ENCODE results near the gene ODF2.

The ODF2 gene

DNA sequence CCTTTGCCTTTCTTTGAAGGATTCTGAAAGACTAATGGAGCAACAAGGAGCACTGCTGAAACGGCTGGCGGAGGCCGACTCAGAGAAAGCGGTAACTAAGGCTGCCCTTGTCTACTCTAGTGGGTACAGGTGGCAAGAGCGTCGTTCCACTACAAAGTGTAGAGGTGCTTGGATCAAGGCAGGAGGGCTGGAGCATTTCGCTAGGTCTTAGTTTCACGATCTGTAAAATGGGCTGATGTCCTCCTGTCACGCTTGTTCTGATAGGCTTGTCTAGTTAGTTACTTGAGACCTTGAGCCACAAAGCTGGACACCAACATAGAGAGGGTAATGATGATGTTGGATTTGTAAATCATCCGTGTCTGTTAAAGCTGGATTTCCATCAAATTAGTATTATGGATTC, 25.8 kb downstream of the ODF2 start:
- H3K4me1 ChIP-seq, result no peaks in the 10 kb centered on the region
- no peak overlapping the region for H3K27ac ChIP-seq
- H3K9me3 ChIP-seq (ENCODE audit: control insufficient read depth, low read length), result no peaks in the 10 kb centered on the region
- no peak overlapping the region for H2AFZ ChIP-seq
- H3K4me3 ChIP-seq (ENCODE audit: low read depth, low read length), result no peak overlapping the region
- H3K4me2 ChIP-seq (ENCODE audit: low read length), result no peak overlapping the region
- TF ChIP-seq, protein P1, sequence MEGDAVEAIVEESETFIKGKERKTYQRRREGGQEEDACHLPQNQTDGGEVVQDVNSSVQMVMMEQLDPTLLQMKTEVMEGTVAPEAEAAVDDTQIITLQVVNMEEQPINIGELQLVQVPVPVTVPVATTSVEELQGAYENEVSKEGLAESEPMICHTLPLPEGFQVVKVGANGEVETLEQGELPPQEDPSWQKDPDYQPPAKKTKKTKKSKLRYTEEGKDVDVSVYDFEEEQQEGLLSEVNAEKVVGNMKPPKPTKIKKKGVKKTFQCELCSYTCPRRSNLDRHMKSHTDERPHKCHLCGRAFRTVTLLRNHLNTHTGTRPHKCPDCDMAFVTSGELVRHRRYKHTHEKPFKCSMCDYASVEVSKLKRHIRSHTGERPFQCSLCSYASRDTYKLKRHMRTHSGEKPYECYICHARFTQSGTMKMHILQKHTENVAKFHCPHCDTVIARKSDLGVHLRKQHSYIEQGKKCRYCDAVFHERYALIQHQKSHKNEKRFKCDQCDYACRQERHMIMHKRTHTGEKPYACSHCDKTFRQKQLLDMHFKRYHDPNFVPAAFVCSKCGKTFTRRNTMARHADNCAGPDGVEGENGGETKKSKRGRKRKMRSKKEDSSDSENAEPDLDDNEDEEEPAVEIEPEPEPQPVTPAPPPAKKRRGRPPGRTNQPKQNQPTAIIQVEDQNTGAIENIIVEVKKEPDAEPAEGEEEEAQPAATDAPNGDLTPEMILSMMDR (IDR thresholded peaks at IDR 0.05), result no peak
- H3K79me2 ChIP-seq, result no peaks in the 10 kb centered on the region
- no peaks in the 10 kb centered on the region for H3K27me3 ChIP-seq (ENCODE audit: control insufficient read depth, insufficient read depth, low read length)
- H3K9ac ChIP-seq, result no peak overlapping the region
- H3K36me3 ChIP-seq (ENCODE audit: control insufficient read depth, insufficient read depth, low read length), result no peaks in the 10 kb centered on the region

- Histone ChIP-seq H2AFZ (no peak overlapping the region), H3K79me2 (no peaks in the 10 kb centered on the region), H3K27ac (no peak overlapping the region), H3K4me1 (no peaks in the 10 kb centered on the region), H3K4me3 (ENCODE audit: low read depth, low read length) (no peak overlapping the region), H3K4me2 (ENCODE audit: low read length) (no peak overlapping the region), H3K27me3 (ENCODE audit: control insufficient read depth, insufficient read depth, low read length) (no peaks in the 10 kb centered on the region), H3K36me3 (ENCODE audit: control insufficient read depth, insufficient read depth, low read length) (no peaks in the 10 kb centered on the region), H3K9ac (no peak overlapping the region), H3K9me3 (ENCODE audit: control insufficient read depth, low read length) (no peaks in the 10 kb centered on the region)
- TF ChIP-seq, protein P1 (IDR thresholded peaks at IDR 0.05), result no peak
Measured at GRCh38 chr9:128482186-128482585, 26.4 kb downstream of the ODF2 start.

DNA sequence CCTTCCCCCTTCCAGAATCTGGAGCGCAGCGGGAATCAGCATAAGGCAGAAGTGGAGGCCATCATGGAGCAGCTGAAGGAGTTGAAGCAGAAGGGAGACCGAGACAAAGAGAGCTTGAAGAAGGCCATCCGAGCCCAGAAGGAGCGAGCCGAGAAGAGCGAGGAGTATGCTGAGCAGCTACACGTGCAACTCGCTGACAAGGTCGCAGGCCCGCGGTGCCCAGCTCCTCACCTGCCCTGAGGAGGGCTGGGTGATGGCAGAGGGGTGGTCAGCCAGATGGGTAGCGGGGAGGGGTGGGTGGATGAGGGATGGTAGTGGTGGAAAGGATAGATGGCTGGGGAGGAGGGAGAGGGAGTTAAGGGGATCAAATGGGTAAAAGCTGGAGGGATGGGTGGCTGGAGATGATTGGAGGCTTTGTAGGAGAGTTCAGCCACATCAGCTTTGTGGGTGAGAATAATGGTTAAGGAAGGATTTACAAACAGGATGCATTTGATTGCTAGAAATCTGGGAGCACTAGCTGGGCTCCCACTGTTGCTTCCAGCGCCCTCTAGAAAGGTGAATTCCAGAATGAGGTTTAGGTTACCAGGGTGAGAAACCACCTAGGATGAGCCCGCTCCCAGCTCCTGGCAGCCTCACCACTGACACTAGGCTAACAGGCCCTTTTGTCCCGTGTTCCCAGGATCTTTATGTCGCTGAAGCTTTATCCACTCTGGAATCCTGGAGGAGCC, 29.0 kb downstream of the ODF2 start:
- Histone ChIP-seq H3K79me2 (no peaks in the 10 kb centered on the region), H3K9me3 (ENCODE audit: control insufficient read depth, low read length) (no peaks in the 10 kb centered on the region), H3K27me3 (ENCODE audit: control insufficient read depth, insufficient read depth, low read length) (no peaks in the 10 kb centered on the region), H3K9ac (no peak overlapping the region), H3K4me3 (ENCODE audit: low read depth, low read length) (no peak overlapping the region), H3K36me3 (ENCODE audit: control insufficient read depth, insufficient read depth, low read length) (no peaks in the 10 kb centered on the region), H3K27ac (no peak overlapping the region), H3K4me1 (no peaks in the 10 kb centered on the region), H2AFZ (no peak overlapping the region), H3K4me2 (ENCODE audit: low read length) (no peak overlapping the region)
- TF ChIP-seq, protein P1 (IDR thresholded peaks at IDR 0.05), result no peak

- Histone ChIP-seq H3K27me3 (ENCODE audit: control insufficient read depth, insufficient read depth, low read length) (no peaks in the 10 kb centered on the region), H3K9me3 (ENCODE audit: control insufficient read depth, low read length) (no peaks in the 10 kb centered on the region), H3K4me1 (no peaks in the 10 kb centered on the region), H3K9ac (no peak overlapping the region), H3K4me2 (ENCODE audit: low read length) (no peak overlapping the region), H3K36me3 (ENCODE audit: control insufficient read depth, insufficient read depth, low read length) (no peaks in the 10 kb centered on the region), H3K79me2 (no peaks in the 10 kb centered on the region), H3K4me3 (ENCODE audit: low read depth, low read length) (no peak overlapping the region), H3K27ac (no peak overlapping the region), H2AFZ (no peak overlapping the region)
- TF ChIP-seq, protein P1 (IDR thresholded peaks at IDR 0.05), result no peak
Measured at GRCh38 chr9:128485414-128485855, 29.6 kb downstream of the ODF2 start.

- H2AFZ ChIP-seq, result no peak overlapping the region
- no peak overlapping the region for H3K4me2 ChIP-seq (ENCODE audit: low read length)
- H3K9me3 ChIP-seq (ENCODE audit: control insufficient read depth, low read length), result no peaks in the 10 kb centered on the region
- no peaks in the 10 kb centered on the region for H3K27me3 ChIP-seq (ENCODE audit: control insufficient read depth, insufficient read depth, low read length)
- H3K27ac ChIP-seq, result no peak overlapping the region
- no peak overlapping the region for H3K4me3 ChIP-seq (ENCODE audit: low read depth, low read length)
- TF ChIP-seq, protein P1 (IDR thresholded peaks at IDR 0.05), result no peak
- H3K36me3 ChIP-seq (ENCODE audit: control insufficient read depth, insufficient read depth, low read length), result no peaks in the 10 kb centered on the region
- no peak overlapping the region for H3K9ac ChIP-seq
- no peaks in the 10 kb centered on the region for H3K79me2 ChIP-seq
- H3K4me1 ChIP-seq, result no peaks in the 10 kb centered on the region
Measured at GRCh38 chr9:128486201-128486600, 30.4 kb downstream of the ODF2 start.
